ENCODE measurements around the gene GPC3. TPM values are rescaled to one million over a fixed set of nuclear protein-coding genes. Genes with fewer than 3 reads are reported as not detected.

The GPC3 gene
- total RNA-seq, 1 donor from 2014 or later: not detected

DNA sequence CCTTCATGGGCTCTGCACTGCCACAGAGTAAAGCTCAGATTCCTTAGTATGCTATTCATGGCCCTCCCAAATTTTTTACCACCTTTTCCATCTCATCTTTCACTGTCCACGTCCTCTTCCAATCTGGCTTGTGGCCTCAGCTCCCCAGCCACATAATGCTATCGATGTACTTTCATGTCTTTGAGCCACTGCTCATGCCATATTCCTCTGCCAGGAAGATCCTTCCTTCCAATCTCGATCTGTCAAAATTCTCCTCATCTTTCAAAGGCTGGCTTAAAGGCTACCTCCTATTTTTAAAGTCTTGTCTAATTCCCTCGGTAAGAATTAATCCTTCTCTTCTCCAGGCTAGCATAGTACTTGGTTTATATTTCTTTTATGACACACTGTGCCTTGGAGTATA is 336.8 kb downstream of the GPC3 start:
- no peak for TF ChIP-seq CTCF (IDR thresholded peaks at IDR 0.05)
- DNase-seq (no peak), ATAC-seq (ENCODE audit: low read depth) (no peak)
- no peak overlapping the region for H3K27ac Mint-ChIP-seq
- no peaks in the 10 kb centered on the region for H3K36me3 Mint-ChIP-seq (ENCODE audit: low read depth)
- no peak overlapping the region for H3K4me3 Mint-ChIP-seq
- CTCF ChIA-PET: no interaction called here
- no peaks in the 10 kb centered on the region for H3K4me1 Mint-ChIP-seq
- H3K27me3 Mint-ChIP-seq: no peaks in the 10 kb centered on the region
- no peaks in the 10 kb centered on the region for H3K9me3 Mint-ChIP-seq
- POLR2A ChIA-PET: no interaction called here
- intact Hi-C loops (cut with micrococcal nuclease): no loop called here

GRCh38 chrX:133646719-133647116 is 338.7 kb downstream of the GPC3 start:
- intact Hi-C loops (cut with micrococcal nuclease): no loop called here
- Mint-ChIP-seq H3K27me3 (no peaks in the 10 kb centered on the region), H3K4me3 (no peak overlapping the region), H3K4me1 (no peaks in the 10 kb centered on the region), H3K27ac (no peak overlapping the region), H3K36me3 (ENCODE audit: low read depth) (no peaks in the 10 kb centered on the region), H3K9me3 (no peaks in the 10 kb centered on the region)
- no peak for ATAC-seq (ENCODE audit: low read depth)
- TF ChIP-seq CTCF (IDR thresholded peaks at IDR 0.05): no peak
- ChIA-PET CTCF (no interaction called here), POLR2A (no interaction called here)
- no peak for DNase-seq

DNA sequence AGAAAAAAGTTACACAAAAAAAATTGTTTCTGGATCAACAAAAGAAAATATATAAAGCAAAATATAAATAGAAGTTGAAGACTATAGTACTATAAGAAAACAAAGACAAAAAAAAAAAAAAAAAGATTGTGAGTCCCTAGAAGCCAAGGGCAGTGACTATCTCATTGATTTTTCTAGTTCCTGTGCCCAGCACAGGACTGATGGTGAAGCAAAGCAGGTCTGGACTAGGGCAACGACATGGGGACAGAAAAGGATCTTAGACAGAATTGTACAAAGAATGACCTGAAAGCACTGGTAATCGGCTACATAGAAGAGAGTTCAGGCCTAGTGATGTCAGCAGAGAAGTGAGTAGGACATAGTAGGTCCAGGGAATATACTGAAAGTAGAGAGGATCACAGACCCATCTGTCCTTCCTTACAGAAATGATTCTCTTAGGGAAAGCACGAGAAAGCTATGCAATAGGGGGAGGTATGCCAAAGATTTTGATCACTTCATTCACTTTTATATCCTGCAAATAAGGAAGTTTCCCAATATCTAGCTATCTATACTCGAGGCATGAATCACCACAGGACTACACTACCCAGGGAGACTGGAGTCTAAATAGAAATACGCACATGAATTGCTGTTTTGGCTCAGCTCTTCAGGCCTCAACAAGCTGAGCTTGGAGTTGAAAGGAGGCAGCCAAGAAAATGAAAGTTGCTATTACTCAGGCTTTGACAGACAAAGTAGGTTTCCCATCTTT is 339.2 kb downstream of the GPC3 start:
- Mint-ChIP-seq H3K9me3 (no peaks in the 10 kb centered on the region), H3K4me3 (no peak overlapping the region), H3K36me3 (ENCODE audit: low read depth) (no peaks in the 10 kb centered on the region), H3K27me3 (no peaks in the 10 kb centered on the region), H3K27ac (no peak overlapping the region), H3K4me1 (no peaks in the 10 kb centered on the region)
- DNase-seq (no peak), ATAC-seq (ENCODE audit: low read depth) (no peak)
- ChIA-PET POLR2A (no interaction called here), CTCF (no interaction called here)
- intact Hi-C loops (cut with micrococcal nuclease): no loop called here
- TF ChIP-seq CTCF (IDR thresholded peaks at IDR 0.05): no peak

DNA sequence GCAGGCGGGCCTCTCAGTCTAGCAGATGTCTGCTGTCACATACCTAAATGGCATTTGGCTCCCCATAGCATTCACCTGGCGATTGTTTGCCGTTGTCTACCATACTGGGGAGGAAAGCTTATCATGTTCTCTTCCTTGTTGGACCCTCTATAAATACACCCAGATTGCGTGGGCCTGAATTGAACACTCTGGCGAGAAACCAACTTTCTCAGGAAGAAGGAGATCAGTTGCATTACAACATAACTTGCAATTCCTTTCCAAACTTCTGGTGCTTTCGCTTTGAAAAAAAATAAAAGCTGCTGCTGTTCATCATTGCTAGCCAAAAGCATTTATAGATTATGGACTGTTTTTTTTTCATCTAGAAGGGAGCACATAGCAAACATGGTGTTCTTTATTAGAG is 340.1 kb downstream of the GPC3 start:
- Mint-ChIP-seq H3K36me3 (ENCODE audit: low read depth) (no peaks in the 10 kb centered on the region), H3K4me3 (no peak overlapping the region), H3K27ac (no peak overlapping the region), H3K4me1 (no peaks in the 10 kb centered on the region), H3K27me3 (no peaks in the 10 kb centered on the region), H3K9me3 (no peaks in the 10 kb centered on the region)
- intact Hi-C loops (cut with micrococcal nuclease): no loop called here
- TF ChIP-seq CTCF (IDR thresholded peaks at IDR 0.05): no peak
- no peak for ATAC-seq (ENCODE audit: low read depth)
- CTCF ChIA-PET: no interaction called here
- POLR2A ChIA-PET: no interaction called here
- DNase-seq: no peak

DNA sequence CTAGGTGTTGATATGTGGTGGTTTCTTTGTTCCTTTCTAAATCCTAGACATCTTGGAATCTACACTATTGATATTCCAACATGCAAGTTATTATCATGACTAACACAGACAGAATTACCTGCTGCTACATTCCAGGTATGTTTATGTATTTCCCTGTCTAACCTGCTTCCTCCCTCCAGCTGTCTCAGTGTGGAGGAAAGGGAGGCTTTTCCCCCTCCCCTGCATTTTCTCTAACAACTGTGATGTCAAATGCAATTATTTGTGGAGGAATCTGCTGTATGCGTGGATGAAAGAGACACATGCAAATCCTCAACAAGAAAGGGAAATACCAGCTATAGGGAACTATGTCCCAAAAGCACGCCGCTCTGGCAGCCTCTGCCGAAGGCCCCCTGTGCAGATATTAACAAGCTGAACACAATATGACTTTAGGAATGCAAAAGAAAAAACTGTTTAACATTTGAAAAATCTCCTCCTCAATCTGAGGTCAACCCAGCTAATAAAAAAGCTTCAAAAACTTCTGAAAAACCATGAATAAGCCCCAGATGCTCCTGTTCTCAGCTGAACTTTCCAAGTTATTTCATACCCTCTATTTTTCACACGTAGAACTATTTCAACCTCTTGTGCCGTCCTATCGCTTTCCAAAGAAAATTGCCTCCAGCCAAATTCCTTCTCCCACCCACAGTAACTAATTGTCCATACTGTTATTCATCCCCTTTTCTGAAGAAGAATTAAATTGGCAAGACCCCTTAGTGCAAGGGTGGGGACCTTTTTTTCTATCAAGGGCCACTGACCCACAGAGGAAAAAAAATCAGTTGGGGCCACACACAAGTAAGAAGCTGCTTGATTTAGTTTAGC is 345.0 kb downstream of the GPC3 start:
- H3K27ac Mint-ChIP-seq: no peak overlapping the region
- no peak overlapping the region for H3K4me3 Mint-ChIP-seq
- intact Hi-C loops (cut with micrococcal nuclease): no loop called here
- CTCF ChIA-PET: no interaction called here
- H3K27me3 Mint-ChIP-seq: no peaks in the 10 kb centered on the region
- no peaks in the 10 kb centered on the region for H3K36me3 Mint-ChIP-seq (ENCODE audit: low read depth)
- ATAC-seq (ENCODE audit: low read depth) (no peak), DNase-seq (no peak)
- POLR2A ChIA-PET: no interaction called here
- H3K9me3 Mint-ChIP-seq: no peaks in the 10 kb centered on the region
- H3K4me1 Mint-ChIP-seq: no peaks in the 10 kb centered on the region
- TF ChIP-seq CTCF (IDR thresholded peaks at IDR 0.05): no peak

Measured in activated B cell treated with CpG ODN at 0.5 μM for 24 hours (primary cell).